GM21367 (cell line): ENCODE results near the gene MCHR1.
A peak's percentile ranks its signal among the peaks of the same experiment; 100 is the strongest.

Experiments
- ATAC-seq: cut with Tn5 transposase; IDR thresholded peaks from one replicate; pipeline ENCODE4 v1.9.1; 2021; ENCODE audit not compliant: unreplicated experiment

MCHR1 gene

GRCh38 chr22:40679249-40679963, at the start of gene MCHR1:
Gene MCHR1 (plus strand): TSS chr22:40679484. CDS start chr22:40679653, 169 bp downstream.
- no peak for ATAC-seq

- no peak for ATAC-seq
Measured at GRCh38 chr22:40631925-40632324, 47.4 kb upstream of the MCHR1 start.

GRCh38 chr22:40633036-40633435, 46.2 kb upstream of the MCHR1 start:
- no peak for ATAC-seq

GRCh38 chr22:40634119-40634903, 45.0 kb upstream of the MCHR1 start:
- ATAC-seq, result no peak

GRCh38 chr22:40635043-40635939, 44.0 kb upstream of the MCHR1 start:
- no peak for ATAC-seq

GRCh38 chr22:40635940-40636379, 43.3 kb upstream of the MCHR1 start:
- peak; percentile 6 for ATAC-seq

GRCh38 chr22:40636380-40637182, 42.7 kb upstream of the MCHR1 start, which contains the start of gene MRTFA:
Gene MRTFA (minus strand): TSS chr22:40636719.
- peak; percentile 78 for ATAC-seq

GRCh38 chr22:40637183-40638150, 41.8 kb upstream of the MCHR1 start:
- no peak for ATAC-seq

GRCh38 chr22:40638261-40638660, 41.0 kb upstream of the MCHR1 start:
- ATAC-seq, result no peak

GRCh38 chr22:40641269-40641668, 38.0 kb upstream of the MCHR1 start:
- no peak for ATAC-seq

GRCh38 chr22:40642316-40642715, 37.0 kb upstream of the MCHR1 start:
- no peak for ATAC-seq

- ATAC-seq, result no peak
Measured at GRCh38 chr22:40645579-40646197, 33.6 kb upstream of the MCHR1 start.

GRCh38 chr22:40648386-40648785, 30.9 kb upstream of the MCHR1 start:
- ATAC-seq, result no peak

GRCh38 chr22:40651057-40651456, 28.2 kb upstream of the MCHR1 start:
- ATAC-seq, result no peak

GRCh38 chr22:40651563-40652501, 27.5 kb upstream of the MCHR1 start:
- ATAC-seq, result no peak

GRCh38 chr22:40653361-40653760, 25.9 kb upstream of the MCHR1 start:
- no peak for ATAC-seq

GRCh38 chr22:40654522-40655167, 24.6 kb upstream of the MCHR1 start:
- ATAC-seq, result no peak
